OCI-LY7 (cell line): ENCODE measurements around the gene TMBIM1. TPM values are rescaled to one million over a fixed set of nuclear protein-coding genes. Genes with fewer than 3 reads are reported as not detected.

Experiments
- BruUV-seq: library from RNA; stranded (reverse); fragments of 400-500 nt; replicated peaks from 2 replicates; lab custom pipeline; 2021; lab: Mats Ljungman, UMichigan
- CTCF ChIA-PET: fragments of 300-600 bp; sonication (Branson Sonifier 250); formaldehyde crosslinking; loops from one replicate; lab custom pipeline; 2022; ENCODE audit warnings: antibody characterized with exemption; ENCODE audit not compliant: unreplicated experiment; lab: Charles Lee
- POLR2A ChIA-PET: fragments of 300-600 bp; sonication (Branson Sonifier 250); formaldehyde crosslinking; loops from one replicate; lab custom pipeline; 2022; ENCODE audit warnings: antibody characterized with exemption; lab: Charles Lee
- DNase-seq: peaks from one replicate; pipeline ENCODE4 v3.0.0-alpha.2; 2015; ENCODE audit warnings: low spot score
- H2AFZ ChIP-seq: fragments of 200-600 bp; sonication (generic), shearing (Covaris generic); 2 replicates; pipeline ENCODE4 v1.6.1; 2014; ENCODE audit warnings: mild to moderate bottlenecking, antibody characterized with exemption, low read length, moderate library complexity
- H3K27ac ChIP-seq: fragments of 200-600 bp; sonication (generic); 2 replicates; pipeline ENCODE4 v1.5.1; 2014; ENCODE audit warnings: mixed run types, low read depth, mild to moderate bottlenecking, moderate library complexity, low read length, inconsistent platforms; ENCODE audit not compliant: poor library complexity, severe bottlenecking
- H3K36me3 ChIP-seq: fragments of 200-600 bp; sonication (generic); 2 replicates; pipeline ENCODE4 v1.6.1; 2014; ENCODE audit warnings: mild to moderate bottlenecking, antibody characterized with exemption, low read length, moderate library complexity, mixed read lengths; ENCODE audit not compliant: insufficient read depth
- H3K4me1 ChIP-seq: fragments of 200-600 bp; sonication (generic); 2 replicates; pipeline ENCODE4 v1.5.1; 2014; ENCODE audit warnings: mild to moderate bottlenecking, low read length; ENCODE audit not compliant: insufficient read depth, poor library complexity, severe bottlenecking
- H3K4me2 ChIP-seq: fragments of 200-600 bp; sonication (generic); 2 replicates; pipeline ENCODE4 v1.6.1; 2014; ENCODE audit warnings: mild to moderate bottlenecking, low read length
- H3K4me3 ChIP-seq: fragments of 200-600 bp; sonication (generic); 2 replicates; pipeline ENCODE4 v1.5.1; 2014; ENCODE audit warnings: mild to moderate bottlenecking, low read depth, low read length; ENCODE audit not compliant: poor library complexity, severe bottlenecking
- H3K79me2 ChIP-seq: fragments of 200-600 bp; sonication (generic); 2 replicates; pipeline ENCODE4 v1.6.1; 2016; ENCODE audit warnings: low read depth, mild to moderate bottlenecking, low read length, moderate library complexity, mixed read lengths; ENCODE audit not compliant: insufficient read depth
- H3K9me2 ChIP-seq: fragments of 200-600 bp; sonication (generic); 2 replicates; pipeline ENCODE4 v1.6.1; 2016; ENCODE audit warnings: mild to moderate bottlenecking, low read length, mixed read lengths; ENCODE audit not compliant: insufficient read depth
- H3K9me3 ChIP-seq: fragments of 200-600 bp; sonication (generic); 2 replicates; pipeline ENCODE4 v1.6.1; 2014; ENCODE audit warnings: mild to moderate bottlenecking, mixed run types, low read length, mixed read lengths
- H4K20me1 ChIP-seq: fragments of 200-600 bp; sonication (generic); 2 replicates; pipeline ENCODE4 v1.6.1; 2014; ENCODE audit warnings: mild to moderate bottlenecking, antibody characterized with exemption, low read length, moderate library complexity, mixed read lengths; ENCODE audit not compliant: insufficient read depth
- EZH2phosphoT487 ChIP-seq: fragments of 200-600 bp; sonication (generic); IDR thresholded peaks from 2 replicates; pipeline ENCODE4 v1.6.1; 2018; ENCODE audit warnings: low read depth, borderline replicate concordance, mild to moderate bottlenecking, mixed run types, antibody characterized with exemption, low read length, moderate library complexity, mixed read lengths
- intact Hi-C: fragments of 100-400 bp; cut with micrococcal nuclease; formaldehyde crosslinking; loops from one replicate; pipeline ENCODE4 v1.10.0; 2022; ENCODE audit not compliant: unreplicated experiment
- total RNA-seq, 2 experiments: library from RNA; depleted of rRNA in 1 of 2; stranded (reverse); fragments of >200 nt in 1 of 2; shearing (Covaris generic) in 1 of 2; gene quantifications; 2 replicates each; pipeline ENCODE4 v1.2.3, GENCODE V29; 2014 to 2022
- TF ChIP-seq, protein P1 (sequence below): fragments of 200-600 bp; sonication (generic); conservative IDR thresholded peaks from 2 replicates; pipeline ENCODE4 v1.5.1; 2014; ENCODE audit warnings: mild to moderate bottlenecking, antibody characterized with exemption, low read length, moderate library complexity, mixed read lengths

TMBIM1 gene
- total RNA-seq, 2 experiments from 2014 or later, result 27.6 to 30.3 TPM

DNA sequence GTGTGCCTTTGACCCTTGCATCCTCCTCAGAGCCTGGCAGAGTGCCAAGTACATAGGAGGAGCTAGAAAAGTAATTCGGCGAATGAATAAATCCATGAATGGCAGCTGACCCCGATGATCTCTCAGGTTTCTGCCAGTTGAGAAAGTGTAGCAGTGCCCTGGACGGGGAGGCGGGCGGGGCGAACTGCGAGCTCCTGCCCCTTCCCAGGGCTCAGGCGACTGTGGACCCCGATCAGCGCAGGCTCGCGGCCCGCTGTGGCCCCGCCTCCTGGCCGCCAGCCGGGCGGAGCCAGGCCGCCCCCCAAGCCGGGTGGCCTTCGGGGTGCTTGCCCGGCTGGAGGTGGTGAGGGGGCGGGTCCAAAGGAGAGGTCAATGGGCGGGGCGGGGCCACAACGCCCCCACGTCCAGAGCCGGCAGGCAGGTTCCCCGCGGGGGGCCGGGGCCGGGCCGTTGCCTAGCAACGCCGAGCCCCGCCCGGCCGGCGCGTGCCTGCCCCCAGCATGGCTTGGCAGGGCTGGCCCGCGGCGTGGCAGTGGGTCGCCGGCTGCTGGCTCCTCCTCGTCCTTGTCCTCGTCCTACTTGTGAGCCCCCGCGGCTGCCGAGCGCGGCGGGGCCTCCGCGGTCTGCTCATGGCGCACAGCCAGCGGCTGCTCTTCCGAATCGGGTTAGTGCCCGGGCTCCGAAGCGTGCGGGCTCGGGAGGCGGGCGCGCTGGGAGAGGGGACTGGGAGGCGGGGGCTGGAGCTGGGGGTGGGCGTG lies 30.6 kb upstream of the TMBIM1 start:
- peak overlapping the region; percentile 59 for H3K27ac ChIP-seq
- CTCF ChIA-PET, result interaction anchor here (1.2 kb wide), 1 partner anchor 36 kb away, joined by 3 read pairs; no protein-coding TSS in a partner anchor

DNA sequence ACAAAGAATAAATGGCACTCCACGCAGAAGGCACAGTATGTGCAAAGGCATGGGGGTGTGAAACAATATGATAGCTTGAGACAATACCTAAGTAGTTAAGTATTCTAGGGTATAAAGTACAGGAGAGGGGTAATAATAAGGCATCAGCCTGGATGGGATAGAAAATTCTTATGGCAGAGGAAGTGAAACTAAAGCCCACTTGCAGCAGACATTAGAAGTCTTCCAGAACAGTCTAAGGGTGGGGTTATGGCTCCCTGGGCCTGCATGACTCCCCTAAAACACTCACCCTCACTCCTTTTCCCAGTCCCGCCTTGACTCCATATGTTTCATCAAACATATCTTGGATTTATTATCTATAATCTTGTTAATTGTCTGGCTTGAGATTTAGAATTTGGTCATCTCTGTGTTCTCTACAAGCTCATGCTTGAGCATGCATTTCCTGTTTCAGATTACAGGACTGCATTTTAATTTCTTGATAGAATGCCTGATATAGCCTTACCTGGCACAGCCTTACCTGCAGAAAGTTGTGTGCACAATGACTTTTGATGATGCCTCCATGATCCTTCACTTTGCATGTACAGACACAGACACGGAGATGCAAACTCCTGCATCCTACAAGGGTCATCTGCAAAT lies 28.5 kb upstream of the TMBIM1 start:
- ChIA-PET POLR2A (interaction anchor here (0.5 to 4.2 kb wide), 6 partner anchors 10 to 82 kb away, joined by 4 to 28 read pairs (median 6); partner anchors contain the start of gene CATIP), CTCF (no interaction called here)
- Histone ChIP-seq H3K79me2 (peaks cover 18% of the 10 kb centered on the region; the same call in 1 of the 2 replicates), H3K4me3 (peak overlapping the region; percentile 8), H3K9me3 (no peaks in the 10 kb centered on the region), H3K36me3 (no peaks in the 10 kb centered on the region), H3K9me2 (no peaks in the 10 kb centered on the region), H3K27ac (peak overlapping the region; percentile 59), H3K4me1 (peaks cover 66% of the 10 kb centered on the region), H2AFZ (peak overlapping the region; percentile 68; the same call in 1 of the 2 replicates), H3K4me2 (peak overlapping the region; percentile 54), H4K20me1 (no peaks in the 10 kb centered on the region)
- DNase-seq, result no peak
- intact Hi-C loops, result no loop called here
- BruUV-seq, result no TSS peak
- TF ChIP-seq, protein P1, sequence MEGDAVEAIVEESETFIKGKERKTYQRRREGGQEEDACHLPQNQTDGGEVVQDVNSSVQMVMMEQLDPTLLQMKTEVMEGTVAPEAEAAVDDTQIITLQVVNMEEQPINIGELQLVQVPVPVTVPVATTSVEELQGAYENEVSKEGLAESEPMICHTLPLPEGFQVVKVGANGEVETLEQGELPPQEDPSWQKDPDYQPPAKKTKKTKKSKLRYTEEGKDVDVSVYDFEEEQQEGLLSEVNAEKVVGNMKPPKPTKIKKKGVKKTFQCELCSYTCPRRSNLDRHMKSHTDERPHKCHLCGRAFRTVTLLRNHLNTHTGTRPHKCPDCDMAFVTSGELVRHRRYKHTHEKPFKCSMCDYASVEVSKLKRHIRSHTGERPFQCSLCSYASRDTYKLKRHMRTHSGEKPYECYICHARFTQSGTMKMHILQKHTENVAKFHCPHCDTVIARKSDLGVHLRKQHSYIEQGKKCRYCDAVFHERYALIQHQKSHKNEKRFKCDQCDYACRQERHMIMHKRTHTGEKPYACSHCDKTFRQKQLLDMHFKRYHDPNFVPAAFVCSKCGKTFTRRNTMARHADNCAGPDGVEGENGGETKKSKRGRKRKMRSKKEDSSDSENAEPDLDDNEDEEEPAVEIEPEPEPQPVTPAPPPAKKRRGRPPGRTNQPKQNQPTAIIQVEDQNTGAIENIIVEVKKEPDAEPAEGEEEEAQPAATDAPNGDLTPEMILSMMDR, result no peak
- no peak for TF ChIP-seq EZH2phosphoT487

More for the DNA sequence above, 30.6 kb upstream of the TMBIM1 start:
- POLR2A ChIA-PET, result interaction anchor here (0.6 to 4.2 kb wide), 7 partner anchors 10 to 48 kb away, joined by 3 to 28 read pairs (median 4); no protein-coding TSS in a partner anchor
- Histone ChIP-seq H3K4me2 (peak overlapping the region; percentile 81), H3K79me2 (peaks cover 24% of the 10 kb centered on the region; the same call in 1 of the 2 replicates), H2AFZ (peak overlapping the region; percentile 38; the same call in 1 of the 2 replicates), H3K9me3 (no peaks in the 10 kb centered on the region), H4K20me1 (no peaks in the 10 kb centered on the region), H3K36me3 (no peaks in the 10 kb centered on the region), H3K4me3 (peak overlapping the region; percentile 76), H3K4me1 (peaks cover 74% of the 10 kb centered on the region), H3K9me2 (no peaks in the 10 kb centered on the region)
- no peak for TF ChIP-seq EZH2phosphoT487
- TF ChIP-seq, protein P1, result no peak
- BruUV-seq, result no TSS peak
- intact Hi-C loops, result no loop called here
- DNase-seq, result peak; percentile 78
